ENCODE data around the gene ACCSL.

ACCSL gene

GRCh38 chr11:44065161-44065661, 17.4 kb downstream of the ACCSL start:
- peak; percentile 15 for DNase-seq

- peak; percentile 97 for DNase-seq
These were observed 18.3 kb downstream of the ACCSL start, which contains the start of gene ACCS for GRCh38 chr11:44065841-44066731. TSS of gene ACCS (plus strand) at chr11:44066270. CDS start at chr11:44067628, 1,358 bp downstream.

- peak; percentile 63 for DNase-seq
These were observed 19.0 kb downstream of the ACCSL start for GRCh38 chr11:44066732-44067141.

GRCh38 chr11:44067266-44067665, 19.5 kb downstream of the ACCSL start:
- DNase-seq = peak; percentile 81

- no peak for DNase-seq
These were observed 20.4 kb downstream of the ACCSL start for GRCh38 chr11:44068180-44068579.

GRCh38 chr11:44071157-44071556, 23.4 kb downstream of the ACCSL start:
- DNase-seq = no peak

- peak; percentile 28 for DNase-seq
These were observed 25.2 kb downstream of the ACCSL start for GRCh38 chr11:44072757-44073658.

- DNase-seq = no peak
These were observed 31.0 kb downstream of the ACCSL start for GRCh38 chr11:44078794-44079193.

- no peak for DNase-seq
These were observed 31.6 kb downstream of the ACCSL start for GRCh38 chr11:44079376-44079775.

- no peak for DNase-seq
These were observed 33.2 kb downstream of the ACCSL start for GRCh38 chr11:44080951-44081350.

GRCh38 chr11:44082645-44083044, 34.9 kb downstream of the ACCSL start:
- DNase-seq = no peak

GRCh38 chr11:44083433-44083832, 35.7 kb downstream of the ACCSL start:
- DNase-seq = no peak

- no peak for DNase-seq
These were observed 36.1 kb downstream of the ACCSL start for GRCh38 chr11:44083906-44084305.

GRCh38 chr11:44085330-44085729, 37.5 kb downstream of the ACCSL start:
- no peak for DNase-seq

GRCh38 chr11:44088377-44088776, 40.6 kb downstream of the ACCSL start:
- no peak for DNase-seq

- DNase-seq = no peak
These were observed 41.1 kb downstream of the ACCSL start for GRCh38 chr11:44088871-44089270.

- no peak for DNase-seq
These were observed 42.8 kb downstream of the ACCSL start for GRCh38 chr11:44090539-44090938.

GRCh38 chr11:44094260-44094868, 46.6 kb downstream of the ACCSL start:
- DNase-seq = peak; percentile 94

GRCh38 chr11:44095506-44096359, 48.0 kb downstream of the ACCSL start, which contains the start of gene EXT2:
TSS of gene EXT2 (plus strand) at chr11:44095678. CDS start at chr11:44107713, 12,035 bp downstream.
- DNase-seq = peak; percentile 90

- DNase-seq = peak; percentile 22
These were observed 48.8 kb downstream of the ACCSL start for GRCh38 chr11:44096360-44097185.

- DNase-seq = no peak
These were observed 50.0 kb downstream of the ACCSL start for GRCh38 chr11:44097821-44098220.

Measured in hematopoietic multipotent progenitor cell treated with erythropoietin and hydrocortisone succinate and interleukin-3 and kit ligand, for 6 days (in vitro differentiated cells).